Sigmoid colon (tissue), 4 donors: ENCODE measurements around the gene CFAP58.

Experiments
- EP300 ChIP-seq, 4 donors: sonication (generic); formaldehyde crosslinking; IDR thresholded peaks; one replicate each; pipeline ENCODE4 v1.6.1; 2017; ENCODE audit warnings: antibody characterized with exemption in 4 of 4
- POLR2A ChIP-seq, 2 donors: fragments of 450-650 bp; IDR thresholded peaks; one replicate each; pipeline ENCODE4 v1.6.1; 2016; ENCODE audit warnings: antibody characterized with exemption in 2 of 2, mild to moderate bottlenecking in 2 of 2, moderate library complexity in 2 of 2
- POLR2AphosphoS5 ChIP-seq, 4 donors: sonication (generic); formaldehyde crosslinking; IDR thresholded peaks; one replicate each; pipeline ENCODE4 v1.6.1; 2017; ENCODE audit warnings: antibody characterized with exemption in 4 of 4
- TF ChIP-seq, protein P1 (sequence below), 4 experiments: fragments of 450-650 bp in 3 of 4; fragments of 200-600 bp in 1 of 4; IDR thresholded peaks; one replicate each; pipeline ENCODE4 v1.5.1; 2016 to 2019; ENCODE audit warnings: antibody characterized with exemption in 4 of 4, mild to moderate bottlenecking in 3 of 4, moderate library complexity in 2 of 4

DNA sequence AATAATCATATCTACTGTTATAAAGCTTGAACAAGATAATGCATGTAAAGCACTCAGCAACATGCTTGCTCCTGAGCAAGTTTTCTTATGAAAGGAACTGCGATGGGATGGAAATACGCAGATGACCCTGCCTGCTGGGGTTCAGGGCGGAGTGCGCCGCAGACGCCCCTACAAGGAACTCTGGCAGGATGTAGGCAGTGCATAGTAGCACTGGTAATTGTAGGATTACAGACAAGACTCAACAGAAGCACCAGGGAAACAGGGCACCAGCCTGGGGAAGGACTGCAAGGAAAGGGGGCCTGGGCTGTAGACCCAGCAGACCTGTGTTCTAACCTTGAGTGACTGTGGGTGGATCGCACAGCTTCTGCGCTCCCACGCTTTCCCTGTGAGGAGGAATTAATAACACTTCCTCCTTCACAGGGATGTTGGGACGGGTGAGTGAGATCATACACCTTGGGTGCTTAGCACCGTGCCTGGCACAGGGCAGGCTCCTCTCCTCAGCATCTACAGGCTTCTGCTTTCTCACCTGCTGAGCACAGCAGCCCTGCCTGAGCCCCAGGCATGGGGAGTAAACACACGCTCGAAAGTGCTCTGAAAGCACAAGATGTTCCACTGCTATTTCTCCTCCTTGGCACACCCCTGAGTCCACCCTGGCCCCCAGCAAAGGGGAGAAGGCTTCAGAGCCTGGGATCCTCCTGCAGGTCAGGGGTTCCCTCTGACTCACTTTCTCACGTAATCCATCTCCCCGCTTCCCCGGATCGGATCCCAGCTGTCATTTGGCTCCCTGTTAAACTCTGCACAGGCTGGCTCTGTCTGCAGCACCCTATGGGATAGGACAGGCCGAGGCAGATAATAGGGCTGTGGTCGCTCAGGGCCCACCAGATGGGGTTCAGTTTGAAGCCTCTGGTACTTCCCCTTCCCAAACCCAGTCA lies 34.6 kb upstream of the CFAP58 start:
- TF ChIP-seq, protein P1, sequence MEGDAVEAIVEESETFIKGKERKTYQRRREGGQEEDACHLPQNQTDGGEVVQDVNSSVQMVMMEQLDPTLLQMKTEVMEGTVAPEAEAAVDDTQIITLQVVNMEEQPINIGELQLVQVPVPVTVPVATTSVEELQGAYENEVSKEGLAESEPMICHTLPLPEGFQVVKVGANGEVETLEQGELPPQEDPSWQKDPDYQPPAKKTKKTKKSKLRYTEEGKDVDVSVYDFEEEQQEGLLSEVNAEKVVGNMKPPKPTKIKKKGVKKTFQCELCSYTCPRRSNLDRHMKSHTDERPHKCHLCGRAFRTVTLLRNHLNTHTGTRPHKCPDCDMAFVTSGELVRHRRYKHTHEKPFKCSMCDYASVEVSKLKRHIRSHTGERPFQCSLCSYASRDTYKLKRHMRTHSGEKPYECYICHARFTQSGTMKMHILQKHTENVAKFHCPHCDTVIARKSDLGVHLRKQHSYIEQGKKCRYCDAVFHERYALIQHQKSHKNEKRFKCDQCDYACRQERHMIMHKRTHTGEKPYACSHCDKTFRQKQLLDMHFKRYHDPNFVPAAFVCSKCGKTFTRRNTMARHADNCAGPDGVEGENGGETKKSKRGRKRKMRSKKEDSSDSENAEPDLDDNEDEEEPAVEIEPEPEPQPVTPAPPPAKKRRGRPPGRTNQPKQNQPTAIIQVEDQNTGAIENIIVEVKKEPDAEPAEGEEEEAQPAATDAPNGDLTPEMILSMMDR (IDR thresholded peaks at IDR 0.05): no peak
- TF ChIP-seq EP300 (IDR thresholded peaks at IDR 0.05) (no peak), POLR2AphosphoS5 (IDR thresholded peaks at IDR 0.05) (peak in 3 of 4 donors; percentile 24 to 58 (median 42)), POLR2A (IDR thresholded peaks at IDR 0.05) (no peak)
